Small intestine (tissue), 7 donors: ENCODE measurements around the gene MPL. TPM values are rescaled to one million over a fixed set of nuclear protein-coding genes. Genes with fewer than 3 reads are reported as not detected.

Experiments used
- DNase-seq, 2 donors: peaks; one replicate each; pipeline versions ENCODE4 v3.0.0 to v3.0.0-alpha.2; 2013
- FAIRE-seq: peaks from 2 replicates; lab custom pipeline; 2012; peaks lifted over from hg19 to GRCh38; lab: Jason Lieb, UNC
- H3K27ac ChIP-seq, 3 donors: one replicate each; pipeline ENCODE4 v1.5.1; 2013; ENCODE audit warnings: low read length in 2 of 3, mild to moderate bottlenecking in 2 of 3, control low read depth in 1 of 3, inconsistent platforms in 1 of 3, low read depth in 1 of 3, moderate library complexity in 1 of 3
- H3K27me3 ChIP-seq, 3 donors: one replicate each; pipeline ENCODE4 v1.6.1; 2013; ENCODE audit warnings: low read length in 3 of 3, inconsistent platforms in 1 of 3; ENCODE audit not compliant: control insufficient read depth in 3 of 3, insufficient read depth in 3 of 3
- H3K36me3 ChIP-seq, 3 donors: one replicate each; pipeline ENCODE4 v1.6.1; 2013; ENCODE audit warnings: low read length in 3 of 3, inconsistent platforms in 1 of 3, low read depth in 1 of 3, mild to moderate bottlenecking in 1 of 3, moderate library complexity in 1 of 3; ENCODE audit not compliant: control insufficient read depth in 3 of 3, insufficient read depth in 2 of 3
- H3K4me1 ChIP-seq, 3 donors: one replicate each; pipeline ENCODE4 v1.6.1; 2013; ENCODE audit warnings: low read length in 2 of 3, inconsistent platforms in 1 of 3, low read depth in 1 of 3, mild to moderate bottlenecking in 1 of 3, moderate library complexity in 1 of 3; ENCODE audit not compliant: control insufficient read depth in 3 of 3, insufficient read depth in 2 of 3
- H3K4me3 ChIP-seq, 3 donors: one replicate each; pipeline ENCODE4 v1.5.1; 2013; ENCODE audit warnings: low read length in 3 of 3, control low read depth in 1 of 3, inconsistent platforms in 1 of 3, low read depth in 1 of 3, mild to moderate bottlenecking in 1 of 3, moderate library complexity in 1 of 3
- H3K9me3 ChIP-seq, 2 donors: one replicate each; pipeline ENCODE4 v1.6.1; 2013; ENCODE audit warnings: low read depth in 1 of 2, low read length in 1 of 2; ENCODE audit not compliant: control insufficient read depth in 2 of 2, insufficient read depth in 1 of 2
- WGBS, 3 donors: extraction: QIAGEN DNeasy Blood & Tissue Kit; methylation state at CpG; one replicate each; pipeline ENCODE4 v1.1.7; 2013; 5-methylcytosine and 5-hydroxymethylcytosine counted together
- polyA plus RNA-seq, 4 donors: library from polyadenylated mRNA; stranded (reverse) in 3 of 4; unstranded in 1 of 4; fragments of 200-250 nt in 3 of 4; fragments of 120-200 nt in 1 of 4; gene quantifications; one replicate each; pipeline versions ENCODE4 v1.2.1 to v1.2.3, GENCODE V29; 2013
- donor health status: healthy with polysubstance abuse.
- donor health status: control.
- donor health status: control.
- donor health status: Bipolar disorder and iron deficiency.
- donor health status: healthy.

MPL gene
- polyA plus RNA-seq, 4 donors, result 0.16 TPM; not detected in 3

- H3K9me3 ChIP-seq, result no peaks in the 10 kb centered on the region
- H3K36me3 ChIP-seq, result peaks cover 4 to 35% (median 11%) of the 10 kb centered on the region in 3 donors
- peak; percentile 99 for DNase-seq
Observed at GRCh38 chr1:43358746-43359693, 21.4 kb downstream of the MPL start, which contains the start of gene CDC20. CDC20 (plus strand) TSS chr1:43358981; CDS start chr1:43359216, 235 bp downstream.

GRCh38 chr1:43359696-43360095 lies 22.1 kb downstream of the MPL start:
- Histone ChIP-seq H3K27me3 (no peaks in the 10 kb centered on the region), H3K9me3 (no peaks in the 10 kb centered on the region), H3K36me3 (peaks cover 4 to 41% (median 13%) of the 10 kb centered on the region in 3 donors), H3K4me1 (peaks cover 0 to 39% (median 2%) of the 10 kb centered on the region in 3 donors), H3K4me3 (peak overlapping the region in 1 of 3 donors; percentile 93), H3K27ac (peak overlapping the region in 1 of 3 donors; percentile 62)
- no peak for FAIRE-seq
- no peak for DNase-seq
- 22 to 36% (median 30%) methylated on average over 11 of the region's 11 CpGs for WGBS, 3 donors

More at GRCh38 chr1:43358746-43359693, 21.4 kb downstream of the MPL start, which contains the start of gene CDC20:
- FAIRE-seq, result no peak
- WGBS, 3 donors, result 1 to 2% (median 1%) methylated on average over 54 to 59 of the region's 59 CpGs
- H3K27ac ChIP-seq, result peak within 1 kb of the TSS; percentile 98 to 99 (median 99)
- H3K4me1 ChIP-seq, result peaks cover 0 to 34% (median 0%) of the 10 kb centered on the region in 3 donors
- peak within 1 kb of the TSS; percentile 59 to 93 (median 79) for H3K4me3 ChIP-seq
- H3K27me3 ChIP-seq, result no peaks in the 10 kb centered on the region

- Histone ChIP-seq H3K27me3 (no peaks in the 10 kb centered on the region), H3K4me1 (peaks cover 0 to 47% (median 2%) of the 10 kb centered on the region in 3 donors), H3K4me3 (no peak overlapping the region), H3K27ac (no peak overlapping the region), H3K36me3 (peaks cover 4 to 51% (median 17%) of the 10 kb centered on the region in 3 donors), H3K9me3 (no peaks in the 10 kb centered on the region)
- 64 to 84% (median 70%) methylated on average over 4 of the region's 4 CpGs for WGBS, 3 donors
- DNase-seq (no peak), FAIRE-seq (no peak)
Observed at GRCh38 chr1:43360616-43361015, 23.0 kb downstream of the MPL start.

GRCh38 chr1:43363283-43363934 lies 25.8 kb downstream of the MPL start:
- FAIRE-seq (no peak), DNase-seq (peak; percentile 57 to 72)
- H3K36me3 ChIP-seq, result peaks cover 4 to 55% (median 17%) of the 10 kb centered on the region in 3 donors
- WGBS, 3 donors, result 50 to 61% (median 54%) methylated on average over 9 of the region's 9 CpGs
- peak overlapping the region in 2 of 3 donors; percentile 12 to 60 for H3K27ac ChIP-seq
- no peaks in the 10 kb centered on the region for H3K9me3 ChIP-seq
- H3K4me3 ChIP-seq, result no peak overlapping the region
- no peaks in the 10 kb centered on the region for H3K27me3 ChIP-seq
- peaks cover 0 to 55% (median 5%) of the 10 kb centered on the region in 3 donors for H3K4me1 ChIP-seq

- FAIRE-seq (no peak), DNase-seq (no peak)
- Histone ChIP-seq H3K9me3 (no peaks in the 10 kb centered on the region), H3K4me1 (peaks cover 0 to 60% (median 10%) of the 10 kb centered on the region in 3 donors), H3K4me3 (no peak overlapping the region), H3K27me3 (no peaks in the 10 kb centered on the region), H3K27ac (peak overlapping the region in 2 of 3 donors; percentile 12 to 60), H3K36me3 (peaks cover 4 to 55% (median 17%) of the 10 kb centered on the region in 3 donors)
- WGBS, 3 donors, result 76 to 79% (median 78%) methylated on average over 5 of the region's 5 CpGs
Observed at GRCh38 chr1:43363935-43364525, 26.4 kb downstream of the MPL start.

- 63 to 78% (median 66%) methylated on average over 2 of the region's 2 CpGs for WGBS, 3 donors
- no peak for FAIRE-seq
- peak overlapping the region; percentile 83 to 97 (median 96) for H3K27ac ChIP-seq
Observed at GRCh38 chr1:43365678-43366077, 28.1 kb downstream of the MPL start.

GRCh38 chr1:43366179-43366578 lies 28.6 kb downstream of the MPL start:
- Histone ChIP-seq H3K4me3 (peak overlapping the region in 2 of 3 donors; percentile 58 to 73), H3K9me3 (no peaks in the 10 kb centered on the region), H3K27me3 (no peaks in the 10 kb centered on the region), H3K27ac (peak overlapping the region; percentile 83 to 97 (median 96)), H3K36me3 (peaks cover 4 to 40% (median 17%) of the 10 kb centered on the region in 3 donors), H3K4me1 (peaks cover 0 to 47% (median 10%) of the 10 kb centered on the region in 3 donors)
- FAIRE-seq, result no peak
- peak; percentile 87 to 88 for DNase-seq
- 17 to 48% (median 21%) methylated on average over 11 of the region's 11 CpGs for WGBS, 3 donors

More at GRCh38 chr1:43365678-43366077, 28.1 kb downstream of the MPL start:
- H3K4me1 ChIP-seq, result peaks cover 0 to 47% (median 10%) of the 10 kb centered on the region in 3 donors
- no peak for DNase-seq
- peak overlapping the region in 2 of 3 donors; percentile 15 to 58 for H3K4me3 ChIP-seq
- peaks cover 4 to 44% (median 17%) of the 10 kb centered on the region in 3 donors for H3K36me3 ChIP-seq
- H3K9me3 ChIP-seq, result no peaks in the 10 kb centered on the region
- no peaks in the 10 kb centered on the region for H3K27me3 ChIP-seq
